Large intestine (tissue), 3 donors: ENCODE data around the gene LOXHD1. TPM values are rescaled to one million over a fixed set of nuclear protein-coding genes. Genes with fewer than 3 reads are reported as not detected.

Experiments used
- DNase-seq, 2 donors: peaks; one replicate each; pipeline versions ENCODE4 v3.0.0 to v3.0.0-alpha.2; 2013
- H3K27ac ChIP-seq: one replicate; pipeline ENCODE4 v1.5.1; 2013; ENCODE audit warnings: low read length
- H3K27me3 ChIP-seq: 2 replicates; pipeline ENCODE4 v1.6.1; 2013; ENCODE audit warnings: low read length; ENCODE audit not compliant: control insufficient read depth, insufficient read depth
- H3K36me3 ChIP-seq: 2 replicates; pipeline ENCODE4 v1.6.1; 2013; ENCODE audit warnings: low read length; ENCODE audit not compliant: control insufficient read depth, insufficient read depth
- H3K4me1 ChIP-seq: one replicate; pipeline ENCODE4 v1.6.1; 2013; ENCODE audit warnings: low read length; ENCODE audit not compliant: control insufficient read depth, insufficient read depth
- H3K4me3 ChIP-seq: one replicate; pipeline ENCODE4 v1.5.1; 2013; ENCODE audit warnings: low read length
- H3K9me3 ChIP-seq: one replicate; pipeline ENCODE4 v1.6.1; 2013; ENCODE audit warnings: mild to moderate bottlenecking, low read depth, low read length, moderate library complexity; ENCODE audit not compliant: control insufficient read depth
- WGBS: methylation state at CpG from one replicate; pipeline ENCODE4 v1.1.5; 2013; ENCODE audit warnings: low lambda C conversion rate; ENCODE audit not compliant: insufficient coverage; 5-methylcytosine and 5-hydroxymethylcytosine counted together
- polyA plus RNA-seq: library from polyadenylated mRNA; unstranded; fragments of 120-200 nt; gene quantifications from one replicate; pipeline ENCODE4 v1.2.1, GENCODE V29; 2013

Gene LOXHD1
- polyA plus RNA-seq, 1 donor = 0.49 TPM

DNA sequence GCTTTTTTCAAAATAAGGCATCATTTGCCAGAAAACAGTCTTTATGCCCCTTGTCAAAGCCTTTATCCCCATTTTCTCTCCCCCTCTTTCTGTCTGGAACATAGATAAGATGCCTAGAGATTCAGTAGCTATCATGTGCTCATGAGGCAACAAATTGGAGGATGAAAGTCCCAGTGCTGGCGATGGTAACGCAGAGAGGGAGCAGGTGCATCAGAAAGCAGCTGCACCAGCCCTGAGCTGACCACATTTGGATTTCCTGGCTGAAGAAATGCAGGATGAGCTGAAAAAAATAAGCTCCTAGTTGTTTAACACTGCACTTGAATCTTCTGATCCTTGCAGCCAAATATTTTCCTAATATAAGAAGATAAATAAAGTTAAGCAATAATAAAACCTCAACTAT lies 48.0 kb downstream of the LOXHD1 start:
- WGBS = no CpG with 5 or more reads among the region's 2 CpGs
- H3K27ac ChIP-seq = no peak overlapping the region
- no peak for DNase-seq
- no peaks in the 10 kb centered on the region for H3K4me1 ChIP-seq
- no peaks in the 10 kb centered on the region for H3K36me3 ChIP-seq
- H3K27me3 ChIP-seq = peaks cover 5% of the 10 kb centered on the region
- H3K4me3 ChIP-seq = no peak overlapping the region
- no peaks in the 10 kb centered on the region for H3K9me3 ChIP-seq

DNA sequence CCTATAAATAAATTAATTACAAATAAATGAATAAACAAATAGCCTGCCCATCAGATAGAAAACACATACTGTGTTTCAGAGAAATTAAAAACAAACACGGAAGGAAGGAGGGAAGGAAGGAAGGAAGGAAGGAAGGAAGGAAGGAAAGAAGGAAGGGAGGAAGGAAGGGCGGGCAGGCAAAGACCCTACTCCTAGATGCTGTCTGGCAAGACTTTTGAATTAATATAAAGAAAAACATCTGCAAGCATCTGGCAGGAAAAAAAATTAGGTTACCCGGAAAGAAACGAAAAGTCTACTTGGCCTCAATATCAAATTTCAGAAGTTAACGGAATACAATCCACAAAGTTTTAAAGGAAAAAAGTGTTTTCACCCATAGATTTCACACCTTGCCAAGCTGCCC lies 49.1 kb downstream of the LOXHD1 start:
- Histone ChIP-seq H3K27ac (no peak overlapping the region), H3K4me1 (no peaks in the 10 kb centered on the region), H3K4me3 (no peak overlapping the region), H3K36me3 (no peaks in the 10 kb centered on the region), H3K27me3 (peaks cover 5% of the 10 kb centered on the region), H3K9me3 (no peaks in the 10 kb centered on the region)
- DNase-seq = no peak
- WGBS = 100% methylated on average over 2 of the region's 5 CpGs

DNA sequence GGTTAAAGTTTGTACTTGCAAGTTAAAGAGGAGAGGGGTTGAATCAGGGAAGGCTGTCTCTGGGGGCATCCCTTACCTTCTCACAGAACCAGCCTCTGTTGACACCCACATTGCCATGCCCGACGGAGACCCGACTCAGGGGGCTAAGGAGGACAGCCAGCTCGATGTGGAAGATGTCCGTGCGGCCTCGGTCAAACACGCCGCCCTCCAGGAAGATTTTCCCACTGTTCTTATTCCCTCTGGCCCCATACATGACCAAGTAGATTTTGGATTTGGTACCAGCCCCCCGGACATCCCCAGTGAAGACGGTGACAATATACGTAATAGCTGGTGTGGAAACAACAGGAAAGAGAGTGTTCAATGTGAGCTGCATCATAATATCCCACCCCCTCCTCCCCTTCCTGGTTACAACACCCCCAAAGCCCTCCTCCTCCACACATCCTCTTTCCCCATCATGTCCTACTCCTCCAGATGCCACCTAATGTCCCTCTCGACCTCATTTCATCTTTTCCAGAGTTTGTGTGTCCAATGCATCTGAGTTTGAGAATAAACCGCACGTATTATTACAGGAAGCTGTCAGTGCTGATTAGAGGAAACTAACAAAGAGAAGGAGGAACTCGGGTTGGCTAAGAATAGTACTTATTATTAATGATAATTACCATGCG lies 55.7 kb downstream of the LOXHD1 start:
- H3K36me3 ChIP-seq = no peaks in the 10 kb centered on the region
- no peak for DNase-seq
- WGBS = 62% methylated on average over 2 of the region's 17 CpGs
- no peak overlapping the region for H3K4me3 ChIP-seq
- H3K27ac ChIP-seq = no peak overlapping the region
- no peaks in the 10 kb centered on the region for H3K9me3 ChIP-seq
- peaks cover 2% of the 10 kb centered on the region for H3K27me3 ChIP-seq
- no peaks in the 10 kb centered on the region for H3K4me1 ChIP-seq

DNA sequence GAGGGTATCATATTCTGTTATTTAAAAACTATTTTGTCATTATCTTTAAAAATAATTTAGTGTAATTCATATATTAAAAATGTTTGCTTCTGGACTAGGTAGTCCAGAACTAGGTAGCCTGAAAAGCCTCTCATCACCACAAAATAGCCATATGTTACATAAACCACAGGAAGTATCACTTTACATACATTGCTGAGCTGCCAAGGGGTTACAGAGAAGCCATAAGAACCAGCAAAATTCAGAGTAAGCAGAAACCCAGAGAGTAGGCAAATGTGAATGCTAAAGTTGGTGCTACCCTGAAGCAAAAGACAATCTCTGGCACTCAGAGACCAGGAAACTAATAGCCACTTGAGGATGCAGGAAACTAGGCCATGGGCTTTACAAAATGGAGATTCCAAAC lies 60.9 kb downstream of the LOXHD1 start:
- H3K36me3 ChIP-seq = no peaks in the 10 kb centered on the region
- no peak overlapping the region for H3K27ac ChIP-seq
- no peaks in the 10 kb centered on the region for H3K9me3 ChIP-seq
- H3K27me3 ChIP-seq = no peaks in the 10 kb centered on the region
- no peak overlapping the region for H3K4me3 ChIP-seq
- no peak for DNase-seq
- H3K4me1 ChIP-seq = no peaks in the 10 kb centered on the region

DNA sequence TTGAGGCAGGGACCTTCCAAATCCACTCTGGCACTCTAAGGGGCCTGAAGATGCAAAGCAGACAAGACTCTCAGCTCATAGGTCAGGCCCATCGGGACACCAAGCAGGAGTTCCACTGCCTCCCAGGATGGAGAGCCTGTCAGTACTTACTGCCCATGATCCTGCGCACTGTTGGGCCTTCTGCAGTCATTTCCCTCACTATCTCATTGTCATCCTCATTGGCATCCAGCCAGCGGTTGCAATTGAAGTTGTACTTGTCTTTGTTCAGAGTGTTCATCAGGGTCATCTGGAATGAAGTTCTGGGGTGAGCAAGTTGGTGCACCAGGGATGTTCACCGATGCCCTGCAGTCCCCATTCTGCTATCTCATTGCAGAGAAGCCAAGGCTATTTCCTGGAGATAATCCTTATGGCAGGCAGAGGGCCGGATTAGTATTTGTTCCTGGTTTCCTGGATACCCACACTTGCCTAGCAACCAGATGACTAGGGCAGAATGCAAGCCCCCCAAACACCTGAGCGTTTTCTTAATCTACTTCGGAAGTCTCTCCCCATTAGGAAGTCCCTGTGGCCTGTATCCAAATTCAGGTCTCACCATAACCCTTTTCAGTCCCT lies 65.1 kb downstream of the LOXHD1 start:
- WGBS = 0% methylated on average over 1 of the region's 7 CpGs
- no peak overlapping the region for H3K4me3 ChIP-seq
- no peaks in the 10 kb centered on the region for H3K4me1 ChIP-seq
- DNase-seq = peak in 1 of 2 donors; percentile 4
- no peaks in the 10 kb centered on the region for H3K36me3 ChIP-seq
- no peaks in the 10 kb centered on the region for H3K9me3 ChIP-seq
- no peak overlapping the region for H3K27ac ChIP-seq
- no peaks in the 10 kb centered on the region for H3K27me3 ChIP-seq

DNA sequence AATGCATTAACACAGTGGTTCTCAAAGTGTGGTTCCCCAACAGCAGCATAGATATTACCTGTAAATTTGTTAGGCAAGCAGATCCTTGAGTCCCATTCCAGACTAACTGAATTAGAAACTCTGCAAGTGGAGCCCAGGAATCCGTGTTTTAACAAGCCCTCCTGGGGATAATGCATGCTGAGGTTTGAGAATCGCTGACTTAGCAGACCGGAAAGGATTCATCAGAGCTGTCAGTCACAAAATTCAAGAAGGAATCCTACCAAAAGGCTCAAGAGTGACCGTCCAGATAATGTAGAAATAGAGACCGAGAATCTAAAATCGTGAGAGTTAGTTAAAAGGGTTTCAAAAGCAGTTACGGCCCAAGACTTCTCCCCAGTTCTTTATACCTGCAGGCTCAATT lies 66.9 kb downstream of the LOXHD1 start:
- no peaks in the 10 kb centered on the region for H3K36me3 ChIP-seq
- H3K27ac ChIP-seq = no peak overlapping the region
- no peaks in the 10 kb centered on the region for H3K4me1 ChIP-seq
- DNase-seq = no peak
- no peaks in the 10 kb centered on the region for H3K9me3 ChIP-seq
- H3K27me3 ChIP-seq = no peaks in the 10 kb centered on the region
- H3K4me3 ChIP-seq = no peak overlapping the region
- 33% methylated on average over 3 of the region's 7 CpGs for WGBS

DNA sequence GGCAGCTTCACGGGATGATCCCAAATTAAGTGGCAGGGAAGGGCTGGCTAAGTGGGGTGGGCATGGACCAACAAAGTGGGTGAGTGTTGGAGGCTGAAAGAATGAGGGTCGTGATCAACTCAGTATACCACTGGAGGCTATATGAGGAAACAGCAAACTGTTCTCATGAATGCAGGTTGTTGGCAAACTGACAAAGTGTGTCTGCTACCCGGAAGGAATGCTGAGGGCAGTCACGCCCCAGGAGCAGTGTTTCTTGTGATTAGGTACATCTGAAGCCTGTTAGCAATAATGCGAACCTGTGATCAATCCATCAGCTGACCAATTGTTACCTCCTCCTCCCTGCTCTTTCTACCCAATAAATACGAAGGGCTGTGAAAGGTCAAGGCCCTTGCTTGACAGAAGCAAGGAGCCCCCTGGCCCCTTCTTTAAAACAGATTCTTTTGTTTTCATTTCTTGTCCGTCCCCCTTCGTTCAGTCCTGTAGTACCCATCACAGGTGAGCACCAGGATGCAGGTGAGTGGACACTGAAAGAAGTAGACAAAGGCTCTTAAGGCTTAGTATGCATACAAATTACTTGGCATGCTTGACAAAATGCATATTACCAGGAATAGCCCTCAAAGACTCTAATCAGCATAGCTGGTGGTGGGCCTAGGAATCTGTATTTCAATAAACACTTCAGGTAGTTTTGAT lies 67.9 kb downstream of the LOXHD1 start:
- DNase-seq = no peak
- no peaks in the 10 kb centered on the region for H3K4me1 ChIP-seq
- no peaks in the 10 kb centered on the region for H3K27me3 ChIP-seq
- H3K4me3 ChIP-seq = no peak overlapping the region
- no peaks in the 10 kb centered on the region for H3K36me3 ChIP-seq
- no peak overlapping the region for H3K27ac ChIP-seq
- H3K9me3 ChIP-seq = no peaks in the 10 kb centered on the region
- 83% methylated on average over 1 of the region's 8 CpGs for WGBS

DNA sequence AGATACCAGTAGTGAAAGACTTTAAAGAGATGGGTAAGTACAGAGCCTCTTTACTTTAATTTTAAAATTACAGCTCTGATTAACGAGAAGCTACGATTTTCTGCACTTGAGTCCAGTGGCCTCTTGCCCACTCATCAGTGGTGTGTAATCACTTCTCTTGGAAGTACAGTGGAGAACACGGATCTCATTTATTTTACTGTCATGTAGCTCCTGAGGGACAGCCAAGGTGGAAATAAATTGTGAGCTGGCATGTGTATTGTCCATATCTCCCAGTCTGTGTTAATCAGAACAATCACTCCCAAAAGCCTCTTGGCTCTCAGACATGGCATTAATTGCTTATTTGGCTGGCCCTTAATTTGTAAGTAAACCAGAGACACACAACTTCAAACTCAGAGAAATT lies 69.4 kb downstream of the LOXHD1 start:
- no peaks in the 10 kb centered on the region for H3K27me3 ChIP-seq
- no CpG with 5 or more reads among the region's 3 CpGs for WGBS
- no peaks in the 10 kb centered on the region for H3K4me1 ChIP-seq
- no peaks in the 10 kb centered on the region for H3K9me3 ChIP-seq
- DNase-seq = no peak
- no peaks in the 10 kb centered on the region for H3K36me3 ChIP-seq
- no peak overlapping the region for H3K27ac ChIP-seq
- no peak overlapping the region for H3K4me3 ChIP-seq

DNA sequence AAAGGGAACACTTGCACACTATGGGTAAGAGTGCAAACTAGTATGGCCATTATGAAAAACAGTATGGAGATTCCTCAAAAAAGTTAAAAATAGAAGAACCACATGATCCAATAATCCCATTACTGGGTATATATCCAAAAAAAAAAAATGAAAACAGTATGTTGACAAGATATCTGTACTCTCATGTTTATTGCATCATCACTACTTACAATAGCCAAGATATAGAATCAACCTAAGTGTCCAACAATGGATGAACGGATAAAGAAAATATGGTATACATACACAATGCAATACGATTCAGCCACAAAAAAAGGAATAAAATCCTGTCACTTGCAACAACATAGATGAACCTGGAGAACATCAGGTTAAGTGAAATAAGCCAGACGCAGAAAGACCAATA lies 73.3 kb downstream of the LOXHD1 start:
- DNase-seq = no peak
- no peaks in the 10 kb centered on the region for H3K9me3 ChIP-seq
- no peaks in the 10 kb centered on the region for H3K36me3 ChIP-seq
- H3K4me1 ChIP-seq = no peaks in the 10 kb centered on the region
- 90% methylated on average over 1 of the region's 3 CpGs for WGBS
- H3K27me3 ChIP-seq = no peaks in the 10 kb centered on the region
- H3K4me3 ChIP-seq = no peak overlapping the region
- H3K27ac ChIP-seq = no peak overlapping the region

DNA sequence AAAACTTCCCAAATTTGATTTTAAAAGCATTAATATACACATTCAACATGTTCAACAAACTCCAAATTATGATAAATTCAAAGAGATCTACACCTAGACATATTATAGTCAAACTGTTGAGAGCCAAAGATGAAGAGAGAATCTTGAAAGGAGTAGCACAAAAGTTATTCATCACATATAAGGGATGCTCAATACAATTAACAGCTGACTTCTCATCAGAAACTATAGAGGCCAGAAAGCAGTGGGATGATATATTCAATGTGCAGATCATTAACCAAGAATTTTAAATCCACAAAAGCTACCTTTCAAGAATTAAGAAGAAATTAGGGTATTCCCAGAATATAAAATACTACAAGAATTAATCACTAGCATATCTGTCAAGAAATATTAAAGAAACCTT lies 75.4 kb downstream of the LOXHD1 start:
- Histone ChIP-seq H3K27ac (no peak overlapping the region), H3K4me3 (no peak overlapping the region), H3K36me3 (no peaks in the 10 kb centered on the region), H3K4me1 (no peaks in the 10 kb centered on the region), H3K9me3 (no peaks in the 10 kb centered on the region), H3K27me3 (no peaks in the 10 kb centered on the region)
- DNase-seq = no peak

DNA sequence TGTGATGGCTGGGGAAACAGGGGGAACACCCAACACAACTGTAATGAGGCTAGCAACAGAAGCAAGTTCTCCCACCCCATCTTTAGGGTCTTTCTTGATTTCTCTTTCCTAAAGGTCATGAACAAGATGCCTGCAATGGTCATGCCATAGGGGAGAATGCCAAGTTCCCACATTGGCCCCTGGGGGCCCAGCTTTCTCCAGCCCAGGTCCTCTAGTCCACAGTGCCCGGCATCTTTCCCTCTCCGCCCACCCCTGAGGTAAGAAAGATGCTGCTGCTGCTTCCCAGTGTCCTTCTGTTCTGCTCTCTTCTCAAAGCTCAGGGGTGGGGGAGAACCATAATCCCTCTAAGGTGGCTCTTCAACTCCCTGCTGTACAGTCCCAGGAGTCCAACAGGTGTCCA lies 78.0 kb downstream of the LOXHD1 start:
- Histone ChIP-seq H3K4me3 (no peak overlapping the region), H3K9me3 (no peaks in the 10 kb centered on the region), H3K27me3 (no peaks in the 10 kb centered on the region), H3K36me3 (no peaks in the 10 kb centered on the region), H3K27ac (no peak overlapping the region), H3K4me1 (no peaks in the 10 kb centered on the region)
- DNase-seq = no peak
- no CpG with 5 or more reads among the region's 2 CpGs for WGBS
